HG03457 (cell line): ENCODE results near the gene FITM1.

ENCODE experiments used
- ATAC-seq: cut with Tn5 transposase; IDR thresholded peaks from one replicate; pipeline ENCODE4 v1.9.1; 2021; ENCODE audit warnings: moderate number of reproducible peaks; ENCODE audit not compliant: unreplicated experiment

The FITM1 gene, protein sequence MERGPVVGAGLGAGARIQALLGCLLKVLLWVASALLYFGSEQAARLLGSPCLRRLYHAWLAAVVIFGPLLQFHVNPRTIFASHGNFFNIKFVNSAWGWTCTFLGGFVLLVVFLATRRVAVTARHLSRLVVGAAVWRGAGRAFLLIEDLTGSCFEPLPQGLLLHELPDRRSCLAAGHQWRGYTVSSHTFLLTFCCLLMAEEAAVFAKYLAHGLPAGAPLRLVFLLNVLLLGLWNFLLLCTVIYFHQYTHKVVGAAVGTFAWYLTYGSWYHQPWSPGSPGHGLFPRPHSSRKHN

DNA sequence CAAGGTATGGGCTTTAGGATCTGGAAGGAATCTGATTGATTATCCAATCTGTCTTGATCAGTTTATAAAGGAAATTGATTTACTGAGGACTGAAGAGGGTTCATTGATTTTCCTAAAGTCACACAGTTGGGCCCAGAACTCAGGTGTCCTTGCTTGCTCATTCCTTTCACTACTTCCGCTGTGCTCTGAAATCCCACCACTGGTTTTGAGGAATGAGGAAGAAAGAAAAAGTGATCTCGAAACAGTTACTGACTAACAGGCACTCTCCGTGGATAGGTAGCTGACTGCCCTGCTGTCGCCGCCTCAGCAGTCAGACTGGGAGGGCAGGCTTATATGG is at the start of gene FITM1:
TSS of gene FITM1 (plus strand) at position 280 of the 337 bp plus-strand sequence. CDS start 905 bp downstream, outside the sequence.
- ATAC-seq = no peak

DNA sequence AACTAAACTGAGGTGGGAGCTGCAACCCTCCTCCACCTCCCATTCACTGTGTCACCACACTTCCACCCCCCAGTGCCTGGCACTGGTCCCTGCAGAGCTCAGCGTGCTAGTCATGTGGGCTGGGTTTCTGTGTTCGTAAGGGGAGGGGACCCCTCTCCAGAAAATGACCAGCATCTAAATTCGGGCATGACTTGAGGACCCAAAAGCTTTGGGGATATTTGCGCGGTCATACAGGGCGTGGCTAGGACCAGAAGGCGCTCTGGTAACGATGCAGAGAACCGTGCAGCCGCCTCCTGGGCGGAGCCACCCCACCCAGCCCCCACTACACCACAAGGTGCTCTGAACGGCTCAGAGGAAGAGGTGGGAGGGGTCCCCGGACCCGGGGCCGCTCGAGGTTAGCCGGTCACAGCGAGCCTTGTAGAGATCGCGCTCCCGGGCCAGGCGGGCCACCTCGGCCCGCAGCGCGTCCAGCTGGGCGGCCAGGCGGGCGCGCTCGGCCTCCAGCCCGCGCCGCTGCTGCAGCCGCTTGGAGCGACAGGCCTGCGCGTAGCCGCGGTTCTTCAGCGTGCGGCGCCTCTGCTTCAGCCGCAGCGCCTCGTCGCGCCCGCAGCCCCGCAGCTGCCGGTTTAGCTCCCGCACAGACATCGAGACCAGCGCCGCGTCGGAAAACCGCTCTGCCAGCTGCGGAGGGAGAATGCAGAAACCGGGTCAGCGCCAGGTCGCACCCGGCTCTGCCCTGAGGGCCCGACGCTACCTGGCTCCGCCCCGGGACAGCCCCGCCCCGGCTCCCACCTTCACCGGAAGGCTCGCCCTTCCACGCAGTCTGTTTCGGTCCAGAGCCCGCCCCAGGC is 49.3 kb upstream of the FITM1 start:
- peak; percentile 62 for ATAC-seq

DNA sequence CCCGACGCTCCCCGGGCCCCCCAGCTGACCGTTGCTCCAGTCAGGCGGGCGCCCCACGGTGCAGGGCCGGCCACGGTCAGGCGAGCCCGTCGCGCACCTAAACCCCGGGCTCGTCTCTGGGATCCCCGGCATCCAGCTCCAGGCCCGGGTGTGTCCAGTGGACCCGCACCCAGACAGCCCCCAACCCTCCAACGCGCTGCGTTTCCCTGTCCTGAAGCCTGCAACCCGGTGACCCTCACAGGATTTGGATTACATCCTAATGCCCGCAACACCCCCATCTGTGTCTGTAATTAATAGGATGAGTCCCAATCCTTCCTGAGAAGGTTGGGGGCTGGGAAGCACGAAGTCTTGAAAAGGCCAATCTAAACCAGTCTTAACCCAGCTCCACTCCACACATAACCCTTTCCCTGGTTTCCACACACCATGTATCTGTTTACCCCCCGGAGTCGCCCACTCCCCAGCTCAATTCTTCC is 48.7 kb upstream of the FITM1 start:
- ATAC-seq = no peak

DNA sequence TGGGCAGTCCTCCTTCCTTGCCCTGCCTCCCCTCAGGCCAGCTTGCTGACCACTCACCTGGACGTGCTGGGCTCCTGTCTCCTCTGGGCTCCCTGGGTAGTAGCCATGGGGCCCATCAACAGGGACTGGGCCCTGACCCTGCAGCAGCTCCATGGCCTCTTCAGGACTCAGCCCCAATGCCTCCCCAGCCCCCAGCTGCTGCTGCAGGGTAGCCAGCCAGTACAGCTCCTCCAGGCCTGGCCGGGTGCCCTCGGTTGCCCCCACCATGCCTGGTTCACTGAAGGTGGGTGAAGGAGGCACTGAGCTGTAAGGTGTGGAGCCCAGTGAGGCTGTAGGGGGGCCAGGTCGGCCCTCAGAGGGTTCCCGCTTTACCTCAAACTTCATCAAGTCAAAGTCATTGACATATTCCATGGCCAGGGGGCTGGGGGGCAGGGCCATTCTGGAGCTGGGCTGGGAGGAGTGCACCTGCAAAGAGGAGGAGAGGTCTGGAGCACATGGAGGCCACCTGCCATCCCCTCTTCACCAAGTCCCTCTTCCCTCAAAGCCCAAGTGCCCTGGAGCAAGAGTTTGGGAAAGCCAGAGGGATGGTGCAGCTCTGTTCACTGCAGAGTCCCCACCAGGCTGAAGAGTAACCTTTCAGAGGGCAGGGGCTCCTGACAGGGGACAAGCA is 47.9 kb upstream of the FITM1 start:
- no peak for ATAC-seq

DNA sequence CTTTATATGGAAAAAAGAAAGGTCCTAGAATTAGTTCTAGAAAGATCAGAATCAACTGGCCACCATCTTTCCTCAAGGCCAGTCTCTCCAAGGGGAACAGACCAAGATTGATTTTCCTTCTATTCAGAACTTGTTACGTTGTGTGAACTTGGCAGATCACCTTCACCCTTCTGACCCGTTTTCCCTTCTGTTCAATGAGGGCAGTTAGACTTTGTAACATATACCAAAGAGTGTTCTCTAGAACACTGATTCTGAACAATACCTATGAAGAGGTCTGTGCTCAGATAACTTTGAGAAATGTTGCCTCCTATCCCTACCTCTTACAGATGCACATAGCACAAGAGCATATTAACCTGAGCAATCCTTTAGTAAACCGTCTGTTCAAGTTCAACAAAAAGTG is 47.0 kb upstream of the FITM1 start:
- no peak for ATAC-seq

DNA sequence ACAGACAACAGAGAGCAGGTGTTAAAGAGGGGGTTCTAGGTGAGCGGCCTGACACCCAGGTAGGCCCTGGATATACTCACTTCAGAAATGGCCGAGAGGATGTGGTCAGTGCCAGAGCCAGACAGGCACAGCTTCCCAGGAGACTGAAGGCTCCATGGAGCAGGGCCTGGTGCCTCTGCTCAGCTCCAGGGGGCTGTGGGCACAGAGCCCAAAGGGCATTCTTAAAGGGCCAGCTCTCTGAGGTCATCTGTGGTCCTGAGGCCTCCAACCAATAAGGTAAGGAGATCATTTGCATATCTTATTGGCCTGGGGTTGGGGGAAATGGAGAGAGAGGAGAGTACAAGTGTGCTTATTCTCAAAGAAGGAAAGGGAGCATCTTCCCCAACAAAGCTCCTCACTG is 46.0 kb upstream of the FITM1 start:
- ATAC-seq = no peak

DNA sequence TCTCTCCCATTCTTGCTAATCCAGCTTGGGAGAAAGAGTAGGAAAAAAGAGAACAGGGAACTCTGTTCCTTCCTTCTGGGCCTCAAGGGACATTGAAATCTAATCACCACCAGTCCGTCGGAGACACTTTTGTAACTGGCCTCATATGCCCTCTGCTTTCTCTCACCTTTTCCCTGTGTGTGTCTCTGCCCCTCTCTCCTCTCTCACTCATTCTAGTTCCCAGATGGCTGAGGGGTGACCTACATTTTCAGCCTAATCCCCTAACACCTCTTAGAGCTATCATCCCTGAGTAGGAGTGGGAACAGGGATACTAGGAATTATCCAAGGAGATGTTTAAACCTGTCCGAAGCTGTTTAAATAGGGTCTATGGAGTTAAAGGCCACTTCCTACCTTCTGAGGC is 45.2 kb upstream of the FITM1 start:
- ATAC-seq = no peak

DNA sequence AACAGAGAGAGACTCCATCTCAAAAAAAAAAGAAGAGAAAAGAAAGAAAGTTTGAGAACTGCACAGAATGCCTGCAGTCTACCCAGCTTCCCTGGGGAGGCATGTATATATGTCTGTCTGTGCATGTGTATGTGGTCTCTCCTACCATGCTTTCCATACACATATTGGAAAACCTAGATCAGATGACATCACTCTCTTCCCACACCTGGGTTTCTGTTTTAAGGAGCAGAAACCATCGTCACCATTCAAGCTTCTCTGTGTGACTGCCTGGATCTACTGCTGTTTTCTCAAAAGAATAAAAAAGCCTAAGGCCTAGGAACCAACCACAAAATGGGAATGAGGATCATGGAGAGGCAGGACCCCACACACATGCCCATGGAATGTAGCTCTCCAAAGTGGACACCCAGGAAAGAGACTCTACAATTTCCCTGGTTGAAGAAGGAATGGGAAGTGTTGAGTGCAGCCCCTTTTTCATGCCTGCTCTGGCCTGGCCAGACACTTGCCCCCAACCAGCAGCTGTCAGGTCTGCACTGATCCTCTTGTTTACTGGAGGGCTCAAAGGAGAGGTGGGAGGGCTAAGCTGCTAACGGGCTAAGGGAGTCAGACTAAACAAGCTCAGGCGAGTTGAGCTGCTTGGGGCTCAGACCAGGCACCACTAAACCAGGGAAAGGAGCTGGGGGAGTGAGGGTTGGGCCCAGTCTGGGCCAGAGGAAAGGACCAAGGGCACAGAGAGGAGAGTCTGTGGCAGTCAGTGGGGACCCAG is 44.1 kb upstream of the FITM1 start:
- no peak for ATAC-seq

DNA sequence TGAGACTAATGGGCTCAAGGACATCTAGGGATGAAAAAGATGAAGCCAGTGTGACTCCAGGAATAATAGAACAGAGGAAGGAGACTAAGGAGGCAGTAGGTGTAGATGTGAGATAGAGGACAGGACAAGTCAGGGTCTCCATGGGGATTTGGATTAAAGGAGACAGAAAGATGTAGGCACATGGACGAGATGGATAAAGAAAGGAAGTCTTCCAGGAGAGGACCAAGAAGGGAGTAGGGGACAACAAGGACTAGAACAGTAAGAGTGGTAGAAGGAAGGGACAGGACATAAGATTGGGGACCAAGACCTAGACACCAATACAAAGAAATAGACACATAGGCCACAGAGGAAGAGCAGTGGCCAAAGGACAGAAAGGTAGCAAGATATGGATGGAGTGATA is 43.5 kb upstream of the FITM1 start:
- no peak for ATAC-seq

DNA sequence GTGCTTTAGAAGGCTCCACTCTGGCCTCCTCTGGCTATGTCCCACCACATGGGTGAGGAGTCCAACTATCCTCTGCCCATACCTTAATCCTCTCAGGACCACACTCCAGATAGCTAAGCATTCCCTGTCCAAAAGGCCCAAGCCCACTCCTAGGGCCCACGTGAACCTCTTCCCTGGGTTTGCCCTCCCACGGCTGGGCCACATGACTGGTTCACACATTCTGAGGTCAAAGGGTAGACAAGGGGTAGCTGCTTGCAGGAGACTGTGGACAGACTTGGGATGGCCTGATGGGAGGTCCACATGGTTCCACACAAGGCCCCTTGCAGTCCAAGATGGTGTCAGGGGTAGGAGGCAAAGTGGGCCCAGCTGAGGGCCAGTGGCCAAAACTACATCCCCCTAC is 42.4 kb upstream of the FITM1 start:
- no peak for ATAC-seq

DNA sequence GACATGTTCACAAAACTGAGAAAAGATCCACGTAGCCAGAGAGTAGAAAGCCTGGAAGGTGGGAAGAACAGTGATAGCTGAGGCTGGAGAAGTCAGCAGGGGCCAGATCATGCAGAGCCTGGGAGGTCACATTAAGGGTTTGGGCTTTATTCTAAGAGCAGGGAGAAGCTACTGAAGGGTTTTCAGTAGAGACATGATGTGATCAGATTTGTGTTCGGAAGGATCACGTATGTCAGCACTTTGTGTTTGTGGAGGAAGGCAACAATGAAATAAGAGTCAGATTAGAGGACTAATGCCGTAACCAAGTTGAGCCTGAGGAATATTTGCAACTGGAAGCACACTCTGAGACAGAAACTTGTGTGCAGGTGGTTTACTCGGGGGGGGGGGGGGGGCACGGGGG is 40.6 kb upstream of the FITM1 start:
- no peak for ATAC-seq

DNA sequence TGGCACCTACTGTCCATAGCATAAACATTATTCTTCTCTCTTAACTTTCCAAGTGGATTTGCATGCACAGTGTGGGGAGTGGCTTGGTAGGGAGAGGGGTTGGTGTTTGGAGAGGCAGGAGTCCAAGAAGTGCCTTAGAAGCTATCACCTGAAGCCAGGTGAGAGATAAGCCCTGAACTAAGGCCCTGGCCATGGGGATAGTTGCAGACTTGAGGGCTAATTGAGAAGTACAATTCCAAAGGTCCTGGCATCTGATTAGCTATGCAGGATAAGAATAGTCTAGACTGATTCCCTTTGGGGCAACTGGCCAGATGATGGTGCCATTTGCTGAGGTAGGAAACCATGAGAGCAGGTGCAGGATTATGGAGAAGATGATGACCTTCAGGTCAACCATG is 38.4 kb upstream of the FITM1 start:
- ATAC-seq = no peak

DNA sequence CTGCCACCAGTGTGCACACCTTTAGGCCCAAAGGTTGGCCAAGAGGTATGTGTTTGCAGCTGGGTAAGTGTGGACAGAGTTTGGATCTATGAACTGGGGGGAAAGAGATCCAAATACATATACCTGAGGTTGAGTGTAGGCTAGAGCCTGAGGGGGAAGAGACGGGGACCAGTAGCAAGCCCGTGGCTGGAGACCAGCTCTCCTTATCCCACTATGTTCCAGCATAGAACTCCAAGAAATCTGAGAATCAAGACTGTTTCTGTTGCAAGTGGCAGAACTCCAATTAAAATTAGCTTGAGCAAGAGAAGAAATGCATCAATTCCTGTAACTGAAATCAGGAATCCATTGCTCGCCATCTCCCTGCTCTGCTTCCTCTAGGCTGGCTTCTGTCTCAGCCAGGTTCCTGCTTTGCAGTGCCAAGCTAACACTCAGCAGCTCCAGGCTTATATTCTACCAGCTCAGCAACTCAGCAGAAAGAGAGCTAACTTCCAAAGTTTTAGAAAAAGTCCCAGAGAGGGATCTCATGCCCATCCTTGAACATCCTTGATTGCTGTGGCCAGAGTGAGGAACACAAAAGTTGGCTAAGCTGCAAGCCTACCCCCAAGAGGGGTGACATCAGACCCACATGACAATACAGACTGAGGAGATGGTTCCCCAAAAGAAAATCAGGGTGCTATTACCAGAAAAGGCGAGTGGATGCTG is 37.8 kb upstream of the FITM1 start:
- no peak for ATAC-seq

DNA sequence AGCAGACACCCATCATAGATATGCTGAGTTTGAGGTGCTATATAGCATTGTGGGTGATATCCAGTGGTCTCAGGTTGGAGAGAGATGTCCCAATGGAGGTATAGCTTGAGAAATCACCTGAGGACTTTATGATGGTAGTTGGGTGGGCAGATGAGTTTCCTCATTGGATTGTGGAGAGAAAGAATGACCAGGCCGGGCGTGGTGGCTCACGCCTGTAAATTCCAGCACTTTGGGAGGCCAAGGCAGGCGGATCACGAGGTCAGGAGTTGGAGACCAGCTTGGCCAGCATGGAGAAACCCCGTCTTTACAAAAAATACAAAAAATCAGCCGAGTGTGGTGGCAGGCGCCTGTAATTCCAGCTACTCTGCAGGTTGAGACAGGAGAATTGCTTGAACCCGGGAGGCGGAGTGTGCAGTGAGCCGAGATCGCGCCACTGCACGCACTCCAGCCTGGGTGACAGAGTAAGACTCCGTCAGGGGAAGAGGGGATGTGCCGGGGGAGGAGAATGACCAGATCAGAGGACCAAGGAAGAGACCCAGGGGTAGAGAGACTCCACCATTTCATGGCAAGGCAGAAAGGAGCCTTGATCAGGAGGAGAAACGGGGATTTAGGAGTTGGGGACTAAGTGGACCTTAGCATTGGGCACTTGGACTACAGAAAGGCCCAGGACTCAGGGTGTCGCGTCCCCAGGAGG is 37.1 kb upstream of the FITM1 start:
- no peak for ATAC-seq

DNA sequence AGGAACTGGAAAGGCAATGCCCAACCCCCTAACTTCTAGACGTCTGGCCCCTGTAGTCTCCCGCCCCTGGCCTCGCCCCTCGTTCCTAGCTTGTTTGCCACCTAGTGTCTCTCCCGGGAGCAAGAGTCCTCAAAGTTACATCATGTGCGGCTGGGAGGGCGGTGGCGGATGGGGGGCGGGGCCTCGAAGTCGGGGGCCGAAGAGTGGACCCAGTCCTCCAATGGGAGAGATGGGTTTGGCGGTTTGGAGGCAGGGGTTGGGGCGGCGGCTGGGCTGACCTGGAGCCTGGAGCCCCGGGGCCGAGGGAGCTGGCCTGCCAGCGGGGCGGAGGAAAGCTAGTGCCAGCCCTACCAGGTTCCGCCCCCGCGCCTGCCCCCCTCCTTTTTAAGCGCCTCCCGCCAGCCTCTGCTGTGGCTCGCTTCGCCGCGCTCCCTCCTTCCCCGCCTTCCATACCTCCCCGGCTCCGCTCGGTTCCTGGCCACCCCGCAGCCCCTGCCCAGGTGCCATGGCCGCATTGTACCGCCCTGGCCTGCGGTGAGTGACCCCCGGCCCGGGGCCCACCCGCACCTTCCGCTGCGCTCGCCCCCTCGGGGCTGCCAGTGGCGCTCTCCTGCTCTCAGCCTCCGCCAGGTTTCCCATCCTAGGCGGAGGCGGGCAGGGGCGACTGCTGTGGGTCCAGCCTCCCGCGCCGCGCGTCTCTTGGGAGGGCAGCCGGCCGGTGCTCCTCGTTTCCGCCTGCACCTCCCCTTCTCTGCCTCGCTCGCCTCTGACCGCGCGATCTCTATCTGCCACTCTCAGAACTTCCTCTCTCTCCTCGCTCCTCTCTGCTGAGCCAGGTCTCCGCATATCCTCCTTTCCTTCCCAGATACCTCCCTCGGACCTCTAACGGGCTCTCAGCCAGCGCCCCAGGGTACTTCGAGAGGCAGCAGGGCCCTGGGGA is 36.3 kb upstream of the FITM1 start, which contains the start of gene PCK2:
TSS of gene PCK2 (plus strand) at position 411 of the 940 bp plus-strand sequence. CDS start at position 506, 95 bp downstream.
- ATAC-seq = peak; percentile 42

DNA sequence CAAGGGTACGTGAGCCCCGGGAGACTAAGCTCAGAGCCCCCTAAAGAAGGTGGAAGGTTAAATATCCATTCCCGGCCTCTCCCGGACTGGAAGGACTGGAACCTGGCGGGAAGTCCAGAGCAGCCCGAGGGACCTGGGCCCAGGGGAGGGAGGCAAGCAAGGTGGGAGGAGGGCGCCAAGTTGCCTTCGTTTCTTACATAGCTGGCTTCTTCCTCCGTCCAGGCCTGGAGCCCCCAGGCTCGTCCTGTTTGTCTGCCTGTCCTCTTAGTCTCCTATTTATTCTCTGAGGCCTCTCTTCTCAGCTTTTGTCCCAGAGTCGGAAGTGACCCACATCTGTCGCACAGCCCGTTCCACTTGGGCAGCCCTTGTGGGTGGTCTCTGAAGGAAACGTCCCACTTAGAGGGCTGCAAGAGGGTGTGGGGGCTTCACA is 35.6 kb upstream of the FITM1 start:
- no peak for ATAC-seq

DNA sequence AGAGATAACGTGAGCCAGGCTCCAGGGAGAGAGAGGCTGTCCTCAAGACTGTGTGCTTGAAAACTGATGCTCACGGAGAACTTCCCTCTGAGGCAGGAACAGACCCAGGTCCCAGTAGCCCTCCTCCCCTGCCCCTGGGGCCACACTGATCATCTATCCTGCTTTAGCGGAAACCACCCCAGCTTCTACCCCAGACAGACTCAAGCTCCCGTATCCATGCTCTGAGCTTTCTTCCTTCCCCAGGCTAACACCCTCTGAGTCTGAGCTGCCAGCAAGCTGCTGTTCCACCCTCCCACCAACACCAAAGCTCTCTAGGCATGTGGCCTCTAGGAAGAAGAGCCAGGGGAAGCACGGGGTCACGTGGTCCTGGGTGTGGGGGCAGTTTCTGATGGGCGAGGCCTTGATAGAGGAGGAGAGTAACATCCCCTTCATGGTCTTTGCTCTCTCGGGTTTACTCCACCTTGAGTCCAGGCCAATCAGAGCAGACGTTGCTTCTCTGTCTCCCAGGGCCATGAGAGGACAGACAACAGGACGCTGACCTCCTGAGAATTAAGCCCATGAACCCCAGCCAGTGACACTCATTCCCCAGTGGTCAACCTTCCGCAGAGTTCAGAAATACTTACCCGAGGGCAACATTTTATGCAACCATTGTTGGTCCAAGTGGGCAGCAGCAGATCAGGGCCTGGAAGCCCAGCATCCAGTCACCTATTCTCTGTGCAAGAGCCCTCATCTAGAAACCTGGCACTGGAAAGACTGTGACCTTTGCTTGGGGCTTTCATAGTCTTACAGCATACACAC is 35.0 kb upstream of the FITM1 start:
- ATAC-seq = peak; percentile 51
